Muscle layer of duodenum (tissue), 2 donors: ENCODE data around the gene SPSB4.
A peak's percentile ranks its signal among the peaks of the same experiment; 100 is the strongest.

Experiments used
- H3K27ac ChIP-seq: one replicate; pipeline ENCODE4 v1.7.0; 2013; ENCODE audit warnings: mild to moderate bottlenecking, low read length
- H3K27me3 ChIP-seq: one replicate; pipeline ENCODE4 v1.7.0; 2013; ENCODE audit warnings: low read depth, mild to moderate bottlenecking, control low read depth, low read length
- H3K36me3 ChIP-seq, 2 donors: one replicate each; pipeline ENCODE4 v1.7.0; 2013; ENCODE audit warnings: low read length in 2 of 2, control low read depth in 1 of 2, mild to moderate bottlenecking in 1 of 2; ENCODE audit not compliant: insufficient read depth in 2 of 2, control insufficient read depth in 1 of 2
- H3K4me1 ChIP-seq, 2 donors: one replicate each; pipeline ENCODE4 v1.7.0; 2013; ENCODE audit warnings: low read length in 2 of 2, mild to moderate bottlenecking in 2 of 2, control low read depth in 1 of 2, moderate library complexity in 1 of 2; ENCODE audit not compliant: insufficient read depth in 2 of 2, control insufficient read depth in 1 of 2
- H3K4me3 ChIP-seq, 2 donors: one replicate each; pipeline ENCODE4 v1.7.0; 2013; ENCODE audit warnings: low read length in 2 of 2, low read depth in 1 of 2, mild to moderate bottlenecking in 1 of 2
- H3K9me3 ChIP-seq, 2 donors: one replicate each; pipeline ENCODE4 v1.7.0; 2013; ENCODE audit warnings: low read length in 2 of 2, control low read depth in 1 of 2, mild to moderate bottlenecking in 1 of 2; ENCODE audit not compliant: control insufficient read depth in 1 of 2
- donor health status: healthy.

SPSB4 gene

GRCh38 chr3:141065841-141066805, 15.0 kb downstream of the SPSB4 start:
- Histone ChIP-seq H3K4me1 (peaks cover 0 to 7% of the 10 kb centered on the region in 2 donors), H3K36me3 (no peaks in the 10 kb centered on the region), H3K27me3 (no peaks in the 10 kb centered on the region), H3K9me3 (no peaks in the 10 kb centered on the region), H3K27ac (no peak overlapping the region), H3K4me3 (no peak overlapping the region)

- Histone ChIP-seq H3K4me1 (peaks cover 0 to 14% of the 10 kb centered on the region in 2 donors), H3K27ac (no peak overlapping the region), H3K4me3 (no peak overlapping the region), H3K9me3 (no peaks in the 10 kb centered on the region), H3K36me3 (no peaks in the 10 kb centered on the region), H3K27me3 (no peaks in the 10 kb centered on the region)
Measured at GRCh38 chr3:141067206-141067974, 16.2 kb downstream of the SPSB4 start.

- H3K9me3 ChIP-seq, result no peaks in the 10 kb centered on the region
- H3K27me3 ChIP-seq, result no peaks in the 10 kb centered on the region
- no peak overlapping the region for H3K27ac ChIP-seq
- peaks cover 0 to 11% of the 10 kb centered on the region in 2 donors for H3K4me1 ChIP-seq
- no peaks in the 10 kb centered on the region for H3K36me3 ChIP-seq
- H3K4me3 ChIP-seq, result no peak overlapping the region
Measured at GRCh38 chr3:141070229-141070628, 19.1 kb downstream of the SPSB4 start.

GRCh38 chr3:141070727-141071357, 19.7 kb downstream of the SPSB4 start:
- Histone ChIP-seq H3K9me3 (no peaks in the 10 kb centered on the region), H3K27me3 (no peaks in the 10 kb centered on the region), H3K27ac (no peak overlapping the region), H3K4me3 (no peak overlapping the region), H3K4me1 (peaks cover 0 to 11% of the 10 kb centered on the region in 2 donors), H3K36me3 (no peaks in the 10 kb centered on the region)

DNA sequence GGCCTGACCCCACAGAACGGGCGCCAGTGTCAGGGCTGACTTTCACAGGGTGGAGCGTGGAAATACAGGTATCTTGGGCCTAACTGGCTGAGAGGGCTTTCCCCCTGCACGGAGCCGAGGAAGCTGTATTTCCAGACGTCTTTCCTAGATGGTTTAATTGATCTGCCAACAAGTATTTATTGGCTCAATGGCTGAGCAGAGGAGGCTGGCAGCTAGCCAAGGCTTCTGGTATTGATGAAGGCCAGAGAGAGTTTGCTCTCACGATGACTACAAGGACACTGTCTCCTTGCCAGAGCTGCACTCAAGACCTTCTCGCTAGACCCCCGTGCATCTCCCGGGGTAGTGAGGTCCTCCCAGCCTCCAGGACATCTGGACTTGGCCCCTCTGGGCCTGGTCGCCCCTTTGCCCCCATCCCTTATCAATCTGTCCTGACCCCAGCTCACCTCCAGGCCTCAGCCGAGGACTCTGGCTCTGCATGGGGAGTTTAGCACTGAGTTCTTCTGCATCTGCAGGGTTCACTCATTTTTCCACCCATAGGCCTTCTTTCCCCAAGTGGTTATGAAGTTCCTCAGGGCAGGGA, 20.6 kb downstream of the SPSB4 start:
- H3K9me3 ChIP-seq, result no peaks in the 10 kb centered on the region
- peaks cover 7 to 19% of the 10 kb centered on the region in 2 donors for H3K4me1 ChIP-seq
- H3K4me3 ChIP-seq, result no peak overlapping the region
- no peak overlapping the region for H3K27ac ChIP-seq
- H3K27me3 ChIP-seq, result no peaks in the 10 kb centered on the region
- no peaks in the 10 kb centered on the region for H3K36me3 ChIP-seq

GRCh38 chr3:141072950-141073349, 21.8 kb downstream of the SPSB4 start:
- Histone ChIP-seq H3K27ac (no peak overlapping the region), H3K4me1 (peaks cover 10 to 26% of the 10 kb centered on the region in 2 donors), H3K4me3 (no peak overlapping the region), H3K9me3 (no peaks in the 10 kb centered on the region), H3K27me3 (no peaks in the 10 kb centered on the region), H3K36me3 (no peaks in the 10 kb centered on the region)

DNA sequence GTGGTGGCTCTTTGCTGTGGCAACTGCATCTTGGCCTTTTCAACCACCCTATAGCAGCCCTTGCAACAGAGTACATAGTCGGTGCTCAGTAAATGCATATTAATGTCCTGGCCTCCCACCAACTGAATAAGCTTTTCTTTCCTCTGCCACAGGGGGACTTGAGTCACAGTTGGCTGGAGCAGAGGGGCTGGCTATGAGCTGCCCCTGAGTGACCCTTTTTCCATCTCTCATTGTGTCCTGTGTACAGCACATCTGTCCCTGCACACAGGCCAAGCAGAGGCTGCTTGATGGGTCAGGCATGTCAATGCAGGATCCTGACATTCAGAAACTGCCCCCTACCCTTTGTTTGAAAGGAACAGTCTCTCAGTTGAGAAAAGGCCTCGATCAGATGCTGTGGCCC, 22.4 kb downstream of the SPSB4 start:
- Histone ChIP-seq H3K9me3 (no peaks in the 10 kb centered on the region), H3K36me3 (no peaks in the 10 kb centered on the region), H3K4me1 (peaks cover 10 to 32% of the 10 kb centered on the region in 2 donors), H3K4me3 (no peak overlapping the region), H3K27me3 (no peaks in the 10 kb centered on the region), H3K27ac (no peak overlapping the region)

DNA sequence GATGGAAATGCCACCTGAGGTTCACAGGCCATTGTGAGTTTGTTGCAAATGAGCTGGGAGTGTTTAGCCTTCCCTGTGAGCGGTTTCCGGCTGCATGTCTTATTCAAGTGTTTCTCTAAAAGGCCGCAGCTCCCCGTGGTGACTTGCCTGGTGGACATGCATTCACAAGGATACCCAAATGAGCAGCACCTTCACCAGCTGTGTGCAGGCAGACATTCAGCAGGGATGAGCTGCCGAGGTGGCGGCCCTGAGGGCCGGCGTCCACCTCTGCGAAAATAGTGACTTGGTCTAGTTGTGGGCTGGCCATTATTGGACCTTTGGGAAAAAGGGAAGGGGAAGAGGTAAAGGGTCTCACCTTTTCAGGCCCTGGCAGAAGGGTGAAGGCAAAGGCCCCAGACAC, 23.4 kb downstream of the SPSB4 start:
- H3K27ac ChIP-seq, result no peak overlapping the region
- H3K4me1 ChIP-seq, result peaks cover 10 to 32% of the 10 kb centered on the region in 2 donors
- no peaks in the 10 kb centered on the region for H3K27me3 ChIP-seq
- H3K36me3 ChIP-seq, result no peaks in the 10 kb centered on the region
- H3K4me3 ChIP-seq, result no peak overlapping the region
- no peaks in the 10 kb centered on the region for H3K9me3 ChIP-seq

DNA sequence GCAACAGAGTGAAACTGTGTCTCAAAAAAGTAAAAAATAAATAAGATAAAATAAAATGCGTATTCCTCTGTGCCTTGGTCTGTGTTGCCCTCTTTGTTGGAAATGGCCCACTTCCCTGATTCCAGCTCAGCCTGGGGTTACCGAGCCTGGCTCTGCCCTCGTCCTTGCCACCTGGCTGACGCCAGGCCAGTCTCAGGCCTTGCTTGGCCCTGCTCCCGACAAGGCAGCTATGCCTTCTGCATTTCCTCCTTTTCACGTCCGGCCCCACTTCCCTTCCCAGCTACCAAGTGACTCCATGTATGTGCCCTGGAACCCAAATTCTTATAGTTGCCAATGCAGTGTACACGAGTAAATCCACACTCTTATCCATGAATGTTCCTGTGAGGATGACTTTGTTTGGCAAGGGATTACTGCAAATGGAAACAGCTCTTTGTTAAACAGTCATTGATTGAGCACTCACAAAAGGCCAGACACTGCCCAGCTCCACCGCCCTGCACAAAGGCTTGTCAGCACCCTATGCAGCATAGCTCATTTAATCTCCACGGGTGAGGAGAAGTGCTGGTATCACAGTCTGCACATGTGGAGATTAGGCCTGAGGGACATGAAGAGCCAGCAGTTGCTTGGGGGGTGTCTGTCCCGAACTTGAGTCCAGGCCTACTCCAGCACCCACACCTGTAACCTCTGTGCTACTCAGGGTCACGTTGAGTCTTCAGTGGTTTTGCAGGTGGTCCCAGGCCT, 25.1 kb downstream of the SPSB4 start:
- H3K27me3 ChIP-seq, result no peaks in the 10 kb centered on the region
- H3K27ac ChIP-seq, result peak overlapping the region; percentile 81
- no peaks in the 10 kb centered on the region for H3K36me3 ChIP-seq
- H3K9me3 ChIP-seq, result no peaks in the 10 kb centered on the region
- H3K4me1 ChIP-seq, result peaks cover 10 to 28% of the 10 kb centered on the region in 2 donors
- peak overlapping the region; percentile 36 to 48 for H3K4me3 ChIP-seq

DNA sequence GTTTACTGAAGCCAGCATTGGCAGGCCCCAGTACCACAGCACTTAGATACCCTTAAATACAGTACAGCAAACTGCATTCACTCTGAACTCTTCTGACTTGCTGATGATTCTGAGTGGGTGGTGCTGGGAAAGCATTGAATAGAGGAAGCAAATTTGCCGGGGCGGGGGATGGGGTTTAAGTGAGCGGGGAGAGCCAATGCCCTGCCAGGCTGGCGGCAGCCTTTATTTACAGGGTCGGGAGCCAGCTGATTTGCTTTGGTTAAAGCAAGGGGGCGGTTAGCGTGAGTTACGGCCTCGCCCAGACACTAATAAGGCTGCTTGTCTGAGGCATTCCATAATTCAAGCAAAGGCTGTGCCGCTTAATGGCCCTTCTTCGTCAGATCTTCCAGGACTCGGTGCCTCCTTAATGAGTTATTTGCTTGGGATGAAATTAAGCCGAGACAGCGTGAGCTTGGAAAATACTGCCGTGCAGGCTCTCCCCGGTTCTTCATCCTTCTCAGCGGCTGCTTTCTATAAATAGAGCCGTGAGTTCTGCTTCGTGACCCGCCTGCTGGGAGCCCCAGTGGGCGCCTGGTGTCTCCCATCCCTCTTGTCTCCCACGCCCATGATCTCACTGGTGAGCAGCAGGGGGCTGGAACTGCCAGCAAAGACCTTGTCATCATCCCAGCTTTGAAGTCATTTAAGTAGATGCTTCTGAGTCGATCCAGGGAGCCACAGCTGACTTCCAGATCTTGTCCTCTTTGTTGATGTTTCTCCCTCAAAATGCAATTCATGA, 25.8 kb downstream of the SPSB4 start:
- Histone ChIP-seq H3K9me3 (no peaks in the 10 kb centered on the region), H3K27ac (peak overlapping the region; percentile 81), H3K36me3 (no peaks in the 10 kb centered on the region), H3K27me3 (no peaks in the 10 kb centered on the region), H3K4me3 (peak overlapping the region; percentile 36 to 48), H3K4me1 (peaks cover 10 to 22% of the 10 kb centered on the region in 2 donors)
